SK-N-DZ (cell line): ENCODE data around the gene PCNX3.

Experiments
- DNase-seq: peaks from one replicate; pipeline ENCODE4 v3.0.0-alpha.2; 2015; ENCODE audit warnings: low spot score

The PCNX3 gene

GRCh38 chr11:65580031-65580692 lies 35.4 kb upstream of the PCNX3 start:
- no peak for DNase-seq

DNA sequence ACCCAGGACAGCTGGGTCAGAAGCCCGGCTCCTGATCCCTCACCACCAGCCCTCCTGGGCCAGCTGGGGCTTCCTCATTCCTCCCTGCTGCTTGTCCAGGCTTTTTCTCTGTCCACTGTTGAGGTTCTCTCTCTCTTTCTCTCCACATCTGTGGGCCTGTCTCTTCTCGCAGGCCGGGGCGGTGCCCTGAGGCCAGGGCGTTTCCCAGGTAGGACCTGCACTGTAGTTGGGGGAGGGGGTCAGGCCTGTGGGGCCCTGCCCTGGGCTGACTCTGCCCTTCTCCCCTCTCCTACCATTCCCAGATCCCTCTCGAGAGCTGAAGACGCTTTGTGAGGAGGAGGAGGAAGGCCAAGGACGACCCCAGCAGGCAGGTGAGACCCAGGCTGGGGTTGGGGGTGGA lies 34.8 kb upstream of the PCNX3 start:
- DNase-seq = no peak

GRCh38 chr11:65581928-65582327 lies 33.6 kb upstream of the PCNX3 start:
- DNase-seq = no peak

GRCh38 chr11:65583589-65583988 lies 32.0 kb upstream of the PCNX3 start:
- DNase-seq = no peak

DNA sequence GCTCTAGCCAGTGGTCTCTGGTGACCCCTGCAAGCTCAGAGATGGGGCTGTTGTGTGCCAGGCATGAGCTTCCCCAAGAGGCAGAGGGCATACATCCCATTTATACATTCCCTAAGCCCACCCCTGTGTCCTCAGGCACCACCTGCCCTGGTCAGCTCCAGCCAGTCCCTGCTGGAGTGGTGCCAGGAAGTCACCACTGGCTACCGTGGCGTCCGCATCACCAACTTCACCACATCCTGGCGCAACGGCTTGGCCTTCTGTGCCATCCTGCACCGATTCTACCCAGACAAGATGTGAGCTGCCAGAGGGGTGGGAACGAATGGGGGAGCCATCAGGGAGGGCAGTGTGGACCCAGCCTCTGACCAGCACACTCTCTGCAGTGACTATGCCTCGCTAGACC lies 31.5 kb upstream of the PCNX3 start:
- DNase-seq = no peak

GRCh38 chr11:65584723-65585171 lies 30.8 kb upstream of the PCNX3 start:
- no peak for DNase-seq

DNA sequence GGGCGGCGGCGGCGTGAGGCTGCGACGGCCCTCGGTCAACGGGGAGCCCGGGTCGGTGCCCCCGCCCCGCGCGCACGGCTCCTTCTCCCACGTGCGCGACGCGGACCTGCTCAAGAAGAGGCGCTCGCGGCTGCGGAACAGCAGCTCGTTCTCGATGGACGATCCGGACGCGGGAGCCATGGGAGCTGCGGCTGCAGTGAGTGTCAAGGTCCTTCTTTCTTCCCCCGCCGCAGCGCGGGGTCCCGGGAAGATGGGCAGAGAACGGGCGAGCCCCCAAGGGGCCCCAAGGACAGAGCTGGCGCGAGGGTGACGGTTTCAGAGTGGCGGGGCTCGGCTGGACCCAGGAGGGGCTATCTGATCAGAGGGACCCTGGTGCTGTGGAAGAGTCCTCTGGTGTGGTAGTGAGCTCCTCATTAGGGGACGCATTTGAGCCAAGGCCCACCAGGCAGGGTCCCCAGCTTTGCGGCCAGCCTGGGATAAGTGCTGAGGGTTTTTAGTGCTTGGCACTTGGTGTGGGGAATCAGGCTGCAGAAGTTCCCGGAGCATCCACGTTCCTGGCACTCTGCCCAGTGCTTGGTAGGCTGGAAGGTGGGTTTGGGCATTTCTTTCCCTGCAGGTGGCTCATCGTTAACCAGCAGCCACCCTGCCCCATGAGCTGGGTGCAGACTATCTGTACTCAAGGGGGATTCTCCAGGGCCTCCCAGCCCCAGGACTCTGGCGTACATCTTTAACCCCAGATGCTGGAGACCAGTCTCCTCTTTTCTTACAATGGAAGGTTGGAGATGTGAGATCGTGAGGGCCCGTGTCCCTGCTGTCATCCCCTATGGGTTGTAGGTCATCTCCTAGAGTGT lies 30.0 kb upstream of the PCNX3 start:
- no peak for DNase-seq

GRCh38 chr11:65586247-65586630 lies 29.3 kb upstream of the PCNX3 start:
- DNase-seq = no peak

- peak; percentile 58 for DNase-seq
These were observed 28.9 kb upstream of the PCNX3 start for GRCh38 chr11:65586676-65587075.

DNA sequence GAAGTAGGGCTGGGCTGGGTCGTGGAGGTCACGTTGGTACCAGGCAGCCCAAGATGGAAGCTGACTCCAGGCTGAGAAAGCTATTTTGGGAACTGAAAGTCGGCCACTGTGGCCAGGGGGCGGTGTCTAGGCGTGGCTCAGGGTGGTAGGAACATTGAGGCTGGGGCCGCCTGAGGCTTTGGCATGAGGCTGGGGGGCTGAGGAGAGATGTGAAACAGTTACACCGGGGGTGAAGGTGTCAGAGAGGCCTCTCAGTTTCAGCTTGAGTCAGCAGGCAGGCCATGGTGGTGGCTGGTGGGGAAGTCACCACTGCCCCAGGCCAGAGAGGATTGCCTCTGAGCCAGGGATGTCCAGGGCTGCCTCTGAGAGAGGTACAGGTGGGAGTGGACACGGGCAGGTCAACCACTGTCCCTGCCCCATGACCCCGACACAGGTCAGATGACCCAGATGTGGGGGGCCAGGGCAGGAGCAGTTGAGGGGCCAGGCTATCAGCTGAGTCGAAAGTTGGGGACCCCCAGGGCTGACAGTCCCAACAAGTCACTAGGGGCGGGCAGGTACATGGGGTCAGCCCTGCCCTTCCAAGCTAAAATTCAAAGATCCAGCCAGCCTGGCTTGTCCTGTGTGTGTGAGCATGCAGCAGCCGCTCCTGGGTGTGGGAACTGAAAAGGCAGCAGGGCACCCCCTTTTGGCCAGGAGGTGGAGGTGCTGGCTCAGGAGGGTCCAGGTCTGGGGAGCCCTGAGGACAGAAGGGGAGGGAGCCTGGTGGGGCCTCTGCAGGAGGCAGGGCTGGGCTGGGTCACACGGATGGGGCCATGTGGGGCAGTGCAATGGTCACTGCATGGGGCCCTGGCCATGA lies 27.1 kb upstream of the PCNX3 start:
- peak; percentile 66 for DNase-seq

- DNase-seq = peak; percentile 63
These were observed 25.9 kb upstream of the PCNX3 start for GRCh38 chr11:65589444-65590239.

- DNase-seq = no peak
These were observed 25.3 kb upstream of the PCNX3 start for GRCh38 chr11:65590240-65590738.

DNA sequence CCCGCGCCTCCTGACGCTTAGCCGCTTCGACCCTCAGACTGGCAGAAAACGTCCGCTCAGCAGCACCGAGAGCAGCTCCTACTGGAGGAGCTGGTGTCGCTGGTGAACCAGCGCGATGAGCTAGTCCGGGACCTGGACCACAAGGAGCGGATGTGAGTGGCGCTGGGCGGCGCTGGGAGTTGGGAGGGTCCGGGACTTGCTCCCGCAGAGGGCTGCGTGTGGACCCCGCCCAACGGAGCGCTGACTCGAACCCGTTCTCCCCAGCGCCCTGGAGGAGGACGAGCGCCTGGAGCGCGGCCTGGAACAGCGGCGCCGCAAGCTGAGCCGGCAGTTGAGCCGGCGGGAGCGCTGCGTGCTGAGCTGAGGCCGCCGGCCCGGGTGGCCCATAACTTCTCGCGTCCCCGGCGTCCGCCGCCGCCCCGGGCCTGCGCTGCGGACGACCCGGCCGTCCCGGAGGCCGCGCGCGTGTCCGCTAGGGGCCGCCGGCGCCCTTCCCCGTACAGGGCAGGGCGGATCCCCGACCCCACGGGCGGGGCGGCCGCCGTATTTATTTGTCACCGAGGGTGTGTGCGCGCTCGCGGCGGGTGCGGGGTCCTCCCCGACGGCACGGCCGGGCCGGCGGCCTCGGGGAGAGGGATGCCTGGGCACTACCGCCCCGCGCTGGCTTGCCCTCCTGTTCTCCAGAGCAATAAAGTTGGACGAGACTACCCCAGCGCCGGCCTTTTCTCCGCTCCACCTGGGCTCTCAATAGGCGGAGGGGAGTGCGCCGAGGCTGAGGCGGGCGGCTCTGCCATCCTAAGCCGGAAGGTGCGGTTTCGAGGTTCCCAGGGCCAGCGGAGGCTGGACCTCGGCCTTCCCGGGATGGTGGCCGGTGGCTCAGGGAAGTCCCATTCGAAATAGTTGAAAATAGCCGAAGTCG lies 23.4 kb upstream of the PCNX3 start:
- DNase-seq = no peak

DNA sequence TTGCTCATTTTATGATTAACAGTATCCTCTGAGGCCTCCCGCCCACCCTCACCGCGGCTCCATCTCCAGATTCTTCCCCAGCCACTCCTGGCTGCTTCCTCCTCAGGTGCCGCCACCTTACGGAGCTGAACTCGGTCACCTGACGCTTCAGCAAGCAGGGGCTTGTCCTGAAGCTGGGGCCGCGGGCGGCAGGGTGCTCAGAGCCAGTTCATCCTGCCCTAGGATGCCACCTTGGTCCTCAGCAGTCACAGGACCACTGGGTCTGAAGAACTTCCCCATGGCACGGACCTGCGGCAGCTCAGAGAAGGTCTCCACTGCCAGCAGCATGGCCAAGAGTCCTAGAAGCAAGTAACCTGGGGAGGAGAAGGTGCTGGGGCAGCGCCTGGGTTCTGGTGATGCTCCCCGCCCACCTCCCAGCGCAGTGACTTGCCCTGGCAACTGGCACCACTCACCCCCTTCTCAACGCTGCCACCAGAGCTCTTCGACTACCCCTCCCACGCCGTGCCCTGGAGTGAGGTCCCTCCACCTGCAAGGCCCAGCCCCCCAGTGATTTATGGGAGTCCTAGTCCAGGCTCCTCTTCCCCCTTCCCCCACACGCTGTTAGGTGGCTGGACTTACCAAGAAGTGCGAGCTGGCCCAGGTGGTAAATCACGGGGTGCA lies 22.6 kb upstream of the PCNX3 start:
- no peak for DNase-seq

GRCh38 chr11:65593518-65594414 lies 21.8 kb upstream of the PCNX3 start:
- DNase-seq = peak; percentile 72

- no peak for DNase-seq
These were observed 20.4 kb upstream of the PCNX3 start for GRCh38 chr11:65595131-65595530.

DNA sequence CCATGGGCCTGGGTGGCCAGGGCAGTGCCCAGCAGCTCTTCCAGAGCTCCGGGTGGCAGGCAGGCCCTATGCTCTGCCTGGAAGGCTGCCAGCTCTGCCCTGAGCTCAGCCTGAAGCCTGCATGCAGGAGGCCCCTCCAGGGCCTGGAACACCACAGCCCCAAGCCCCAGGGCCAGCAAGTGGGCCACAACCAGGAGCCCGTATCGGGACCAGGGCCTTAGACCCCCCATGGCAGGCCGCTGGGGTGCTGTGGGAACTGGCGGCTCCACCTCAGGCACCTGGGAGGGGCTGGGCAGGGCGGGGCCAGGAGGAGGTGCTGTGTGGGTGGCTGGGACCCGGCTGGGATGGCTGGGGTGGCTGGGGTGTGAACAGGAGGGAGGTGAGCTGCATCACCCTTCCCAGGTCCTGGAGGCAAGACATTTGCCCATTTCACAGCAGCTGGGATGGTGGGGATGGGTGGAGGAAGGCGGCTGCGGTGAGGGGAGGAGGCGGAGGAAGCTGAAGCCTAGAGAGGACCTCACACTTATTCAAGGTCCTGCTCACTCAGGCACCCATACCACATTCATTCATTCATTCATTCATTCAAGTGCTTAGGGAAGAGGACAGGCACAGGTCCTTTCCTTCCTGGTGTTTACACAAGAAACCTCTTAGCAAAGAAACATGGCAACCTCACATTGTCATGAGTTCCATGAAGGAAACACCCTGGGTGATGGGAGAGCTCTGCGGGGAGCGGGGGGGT lies 19.9 kb upstream of the PCNX3 start, which contains the start of gene KCNK7:
KCNK7 (minus strand) TSS at position 258 of the 739 bp plus-strand sequence; CDS start at position 230, 28 bp downstream.
- no peak for DNase-seq
